Muscle layer of colon (tissue), 2 donors: ENCODE results near the gene SAMD7.

ENCODE experiments used
- H3K27ac ChIP-seq: one replicate; pipeline ENCODE4 v1.7.0; 2013; ENCODE audit warnings: low read depth, mild to moderate bottlenecking, low read length, moderate library complexity
- H3K27me3 ChIP-seq, 2 donors: one replicate each; pipeline ENCODE4 v1.7.0; 2013; ENCODE audit warnings: low read length in 2 of 2, mild to moderate bottlenecking in 2 of 2; ENCODE audit not compliant: insufficient read depth in 2 of 2, control insufficient read depth in 1 of 2
- H3K36me3 ChIP-seq: one replicate; pipeline ENCODE4 v1.7.0; 2013; ENCODE audit warnings: mild to moderate bottlenecking, low read length; ENCODE audit not compliant: insufficient read depth
- H3K4me1 ChIP-seq: one replicate; pipeline ENCODE4 v1.7.0; 2013; ENCODE audit warnings: mild to moderate bottlenecking, low read length; ENCODE audit not compliant: insufficient read depth
- H3K4me3 ChIP-seq, 2 donors: one replicate each; pipeline ENCODE4 v1.7.0; 2013; ENCODE audit warnings: low read length in 2 of 2, low read depth in 1 of 2, mild to moderate bottlenecking in 1 of 2, moderate library complexity in 1 of 2
- H3K9ac ChIP-seq: one replicate; pipeline ENCODE4 v1.7.0; 2013; ENCODE audit warnings: low read length
- H3K9me3 ChIP-seq: one replicate; pipeline ENCODE4 v1.7.0; 2013; ENCODE audit warnings: mild to moderate bottlenecking, low read length
- donor health status: abdominal sarcoma.
- donor health status: Adenocarcinoma of cecum.

SAMD7 gene

GRCh38 chr3:169879845-169880575, 31.4 kb upstream of the SAMD7 start:
- no peak overlapping the region for H3K9ac ChIP-seq
- H3K27ac ChIP-seq, result no peak overlapping the region
- no peaks in the 10 kb centered on the region for H3K4me1 ChIP-seq
- H3K36me3 ChIP-seq, result no peaks in the 10 kb centered on the region
- no peaks in the 10 kb centered on the region for H3K9me3 ChIP-seq
- H3K27me3 ChIP-seq, result no peaks in the 10 kb centered on the region
- H3K4me3 ChIP-seq, result no peak overlapping the region

GRCh38 chr3:169880576-169881250, 30.7 kb upstream of the SAMD7 start:
- H3K27me3 ChIP-seq, result no peaks in the 10 kb centered on the region
- no peaks in the 10 kb centered on the region for H3K9me3 ChIP-seq
- H3K9ac ChIP-seq, result no peak overlapping the region
- no peak overlapping the region for H3K4me3 ChIP-seq
- H3K36me3 ChIP-seq, result no peaks in the 10 kb centered on the region
- H3K27ac ChIP-seq, result no peak overlapping the region
- H3K4me1 ChIP-seq, result no peaks in the 10 kb centered on the region

- Histone ChIP-seq H3K9ac (no peak overlapping the region), H3K27me3 (no peaks in the 10 kb centered on the region), H3K27ac (no peak overlapping the region), H3K4me1 (peaks cover 4% of the 10 kb centered on the region), H3K36me3 (no peaks in the 10 kb centered on the region), H3K9me3 (no peaks in the 10 kb centered on the region), H3K4me3 (no peak overlapping the region)
Measured at GRCh38 chr3:169886671-169887070, 24.7 kb upstream of the SAMD7 start.

- Histone ChIP-seq H3K9me3 (no peaks in the 10 kb centered on the region), H3K4me3 (no peak overlapping the region), H3K4me1 (no peaks in the 10 kb centered on the region), H3K9ac (no peak overlapping the region), H3K27ac (no peak overlapping the region), H3K36me3 (no peaks in the 10 kb centered on the region), H3K27me3 (no peaks in the 10 kb centered on the region)
Measured at GRCh38 chr3:169891886-169892285, 19.5 kb upstream of the SAMD7 start.

GRCh38 chr3:169894110-169894509, 17.3 kb upstream of the SAMD7 start:
- H3K9me3 ChIP-seq, result no peaks in the 10 kb centered on the region
- no peaks in the 10 kb centered on the region for H3K4me1 ChIP-seq
- H3K27me3 ChIP-seq, result no peaks in the 10 kb centered on the region
- H3K36me3 ChIP-seq, result no peaks in the 10 kb centered on the region
- no peak overlapping the region for H3K4me3 ChIP-seq
- H3K27ac ChIP-seq, result no peak overlapping the region
- no peak overlapping the region for H3K9ac ChIP-seq

- H3K4me1 ChIP-seq, result no peaks in the 10 kb centered on the region
- no peak overlapping the region for H3K9ac ChIP-seq
- no peak overlapping the region for H3K27ac ChIP-seq
- H3K27me3 ChIP-seq, result no peaks in the 10 kb centered on the region
- H3K36me3 ChIP-seq, result no peaks in the 10 kb centered on the region
- H3K9me3 ChIP-seq, result no peaks in the 10 kb centered on the region
- no peak overlapping the region for H3K4me3 ChIP-seq
Measured at GRCh38 chr3:169895072-169895471, 16.3 kb upstream of the SAMD7 start.

- Histone ChIP-seq H3K27me3 (no peaks in the 10 kb centered on the region), H3K4me1 (no peaks in the 10 kb centered on the region), H3K4me3 (no peak overlapping the region), H3K27ac (no peak overlapping the region), H3K9me3 (no peaks in the 10 kb centered on the region), H3K9ac (no peak overlapping the region), H3K36me3 (no peaks in the 10 kb centered on the region)
Measured at GRCh38 chr3:169897284-169897683, 14.1 kb upstream of the SAMD7 start.

- H3K36me3 ChIP-seq, result no peaks in the 10 kb centered on the region
- no peaks in the 10 kb centered on the region for H3K27me3 ChIP-seq
- no peak overlapping the region for H3K27ac ChIP-seq
- no peaks in the 10 kb centered on the region for H3K4me1 ChIP-seq
- no peaks in the 10 kb centered on the region for H3K9me3 ChIP-seq
- H3K9ac ChIP-seq, result no peak overlapping the region
- H3K4me3 ChIP-seq, result no peak overlapping the region
Measured at GRCh38 chr3:169901453-169901852, 9.9 kb upstream of the SAMD7 start.

- no peak overlapping the region for H3K27ac ChIP-seq
- no peaks in the 10 kb centered on the region for H3K36me3 ChIP-seq
- no peaks in the 10 kb centered on the region for H3K9me3 ChIP-seq
- H3K9ac ChIP-seq, result no peak overlapping the region
- H3K4me1 ChIP-seq, result no peaks in the 10 kb centered on the region
- no peaks in the 10 kb centered on the region for H3K27me3 ChIP-seq
- H3K4me3 ChIP-seq, result no peak overlapping the region
Measured at GRCh38 chr3:169905404-169905803, 6.0 kb upstream of the SAMD7 start.

GRCh38 chr3:169907476-169907875, 3.9 kb upstream of the SAMD7 start:
- H3K9me3 ChIP-seq, result no peaks in the 10 kb centered on the region
- H3K36me3 ChIP-seq, result no peaks in the 10 kb centered on the region
- no peak overlapping the region for H3K27ac ChIP-seq

GRCh38 chr3:169907944-169908343, 3.4 kb upstream of the SAMD7 start:
- Histone ChIP-seq H3K4me3 (no peak overlapping the region), H3K4me1 (no peaks in the 10 kb centered on the region), H3K36me3 (no peaks in the 10 kb centered on the region), H3K27ac (no peak overlapping the region), H3K9ac (no peak overlapping the region), H3K27me3 (no peaks in the 10 kb centered on the region), H3K9me3 (no peaks in the 10 kb centered on the region)

More at GRCh38 chr3:169907476-169907875, 3.9 kb upstream of the SAMD7 start:
- H3K27me3 ChIP-seq, result no peaks in the 10 kb centered on the region
- H3K4me3 ChIP-seq, result no peak overlapping the region
- no peaks in the 10 kb centered on the region for H3K4me1 ChIP-seq
- H3K9ac ChIP-seq, result no peak overlapping the region

- Histone ChIP-seq H3K36me3 (no peaks in the 10 kb centered on the region), H3K9ac (no peak overlapping the region), H3K27me3 (no peaks in the 10 kb centered on the region), H3K9me3 (no peaks in the 10 kb centered on the region), H3K4me1 (no peaks in the 10 kb centered on the region), H3K27ac (no peak overlapping the region), H3K4me3 (no peak overlapping the region)
Measured at GRCh38 chr3:169913323-169913722, 2.0 kb downstream of the SAMD7 start.
